GM19351 (cell line): ENCODE data around the gene GABRR2.
"Not testable (repeated sequence)": the region's sequence is repeated elsewhere in the genome, so short reads cannot be mapped to it uniquely, and the experiment has no call there.

ENCODE experiments used
- ATAC-seq: cut with Tn5 transposase; IDR thresholded peaks from one replicate; pipeline ENCODE4 v1.9.1; 2021; ENCODE audit warnings: mild to moderate bottlenecking, moderate library complexity; ENCODE audit not compliant: unreplicated experiment

GABRR2 gene

GRCh38 chr6:89295981-89296380 lies 19.1 kb downstream of the GABRR2 start:
- ATAC-seq = no peak

- not testable (repeated sequence) for ATAC-seq
Observed at GRCh38 chr6:89295116-89295515, 20.0 kb downstream of the GABRR2 start.

- no peak for ATAC-seq
Observed at GRCh38 chr6:89291256-89291819, 23.8 kb downstream of the GABRR2 start.

- ATAC-seq = no peak
Observed at GRCh38 chr6:89290401-89291155, 24.5 kb downstream of the GABRR2 start.

DNA sequence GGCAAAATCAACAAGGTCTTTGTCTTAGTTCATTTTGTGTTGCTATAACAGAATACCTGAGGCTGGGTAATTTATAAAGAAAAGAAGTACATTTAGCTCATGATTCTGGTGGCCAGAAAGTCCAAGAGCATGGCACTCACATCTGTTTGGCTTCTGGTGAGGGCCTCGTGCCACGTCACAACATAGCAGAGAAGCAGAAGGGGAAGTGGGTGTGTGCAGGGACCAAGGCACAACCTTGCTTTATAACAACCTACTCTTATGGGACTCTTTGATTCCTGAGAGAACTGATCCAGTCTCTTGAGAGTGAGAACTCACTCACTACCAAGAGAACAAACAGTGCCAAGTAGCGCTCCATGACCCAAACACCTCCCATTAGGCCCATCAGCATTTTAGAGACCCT lies 25.4 kb downstream of the GABRR2 start:
- no peak for ATAC-seq

DNA sequence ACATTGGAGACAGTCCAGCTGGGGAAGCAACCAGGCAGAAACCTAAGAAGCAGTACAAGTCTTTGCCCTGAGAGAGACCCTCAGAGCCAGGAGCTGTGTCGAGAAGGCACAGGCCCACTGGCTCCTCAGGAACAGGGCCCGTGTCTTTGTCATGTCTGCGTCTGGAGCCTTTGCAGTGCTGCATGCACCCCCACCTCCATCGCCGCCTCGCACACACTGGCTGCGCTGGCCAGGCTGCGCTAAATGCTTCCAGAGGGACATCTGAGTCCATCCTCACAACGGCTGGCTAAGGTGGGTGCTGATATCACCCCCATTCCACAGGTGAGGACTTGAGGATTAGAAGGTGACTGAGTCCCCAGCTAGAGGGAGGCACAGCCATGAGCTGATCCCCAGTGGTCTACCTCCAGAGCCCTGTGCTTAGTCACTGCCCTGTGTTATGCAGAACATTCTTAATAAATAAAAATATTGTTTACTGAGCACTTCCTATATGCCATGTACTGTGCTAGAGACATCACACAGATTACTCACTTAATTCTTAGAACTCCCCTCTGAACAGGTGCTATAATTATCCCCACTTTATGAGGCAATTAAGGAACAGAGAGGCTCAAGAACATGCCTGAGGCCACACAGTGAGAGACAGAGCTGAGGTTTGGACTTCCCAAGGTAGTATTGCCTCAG lies 27.6 kb downstream of the GABRR2 start:
- ATAC-seq = no peak

DNA sequence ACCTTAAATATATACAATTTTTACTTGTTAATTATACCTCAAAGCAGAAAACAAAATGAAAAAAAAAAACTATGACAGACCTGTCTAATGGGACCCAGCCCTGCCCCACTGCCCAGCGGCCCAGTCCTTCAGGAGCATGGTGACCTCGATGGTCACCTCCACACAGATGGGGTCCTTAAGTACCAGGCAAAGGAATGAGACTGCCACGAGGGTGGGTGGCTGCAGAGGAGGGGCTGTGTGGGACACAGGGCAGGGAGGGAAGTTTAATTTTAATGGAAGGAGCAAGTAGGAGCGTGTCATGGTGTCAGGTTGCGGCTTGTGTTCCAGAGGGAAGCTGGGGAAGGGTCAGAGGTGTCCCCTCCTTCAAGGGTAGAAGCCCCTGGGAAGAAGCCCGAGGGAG lies 28.6 kb downstream of the GABRR2 start:
- no peak for ATAC-seq

DNA sequence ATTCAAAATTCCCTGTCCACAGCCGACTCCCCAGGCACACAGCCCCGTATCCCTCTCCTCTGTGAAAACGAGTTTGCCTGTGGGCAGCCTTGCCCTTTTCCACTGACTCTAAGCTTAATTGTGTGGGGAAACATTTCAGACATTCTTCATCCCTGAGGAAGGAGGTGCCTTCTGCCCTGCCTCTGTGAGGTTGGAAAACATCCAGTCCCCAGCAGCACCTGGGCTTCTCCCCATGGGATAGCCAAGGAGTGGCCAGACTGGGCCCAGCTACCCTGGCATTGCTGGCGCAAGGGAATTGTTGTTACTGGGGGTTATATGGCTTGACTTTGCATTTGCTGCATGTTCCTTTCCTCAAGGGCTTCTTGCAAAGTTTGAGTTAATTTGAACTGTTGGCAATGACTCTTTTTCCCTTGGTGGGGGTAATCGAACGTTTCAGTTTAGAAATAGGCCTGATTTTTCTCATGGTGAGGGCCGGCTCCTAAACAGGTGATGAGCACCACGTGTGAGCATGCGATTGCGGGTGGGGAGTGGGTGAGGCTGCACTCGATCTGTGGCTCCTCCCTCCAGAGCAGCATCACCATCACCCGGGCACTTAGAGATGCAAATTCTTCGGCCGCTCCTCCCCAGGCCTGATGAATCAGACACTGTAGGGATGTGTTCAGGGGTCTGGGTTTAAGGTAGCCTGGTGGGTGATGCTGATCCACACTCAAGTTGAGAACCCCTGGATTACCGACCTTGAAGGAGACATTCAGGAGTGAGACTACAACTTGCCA lies 29.9 kb downstream of the GABRR2 start:
- no peak for ATAC-seq

DNA sequence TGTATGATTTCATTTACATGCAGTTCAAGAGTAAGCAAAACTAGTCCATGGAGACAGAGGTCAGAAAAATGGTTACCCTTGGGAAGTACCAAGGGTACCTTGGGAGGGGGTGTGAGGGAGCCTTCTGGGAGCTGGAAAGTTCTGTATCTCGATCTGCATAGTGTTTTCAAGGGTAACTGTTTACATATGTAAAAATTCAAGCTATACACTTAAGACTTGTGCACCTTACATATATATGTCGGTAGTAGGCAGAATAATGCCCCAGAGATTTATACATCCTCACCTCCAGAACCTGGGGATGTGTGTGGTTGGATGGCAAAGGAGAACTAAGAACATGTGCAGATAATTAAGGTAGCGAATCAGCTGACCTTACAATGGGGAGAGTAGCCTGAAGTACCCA lies 31.0 kb downstream of the GABRR2 start:
- ATAC-seq = no peak

DNA sequence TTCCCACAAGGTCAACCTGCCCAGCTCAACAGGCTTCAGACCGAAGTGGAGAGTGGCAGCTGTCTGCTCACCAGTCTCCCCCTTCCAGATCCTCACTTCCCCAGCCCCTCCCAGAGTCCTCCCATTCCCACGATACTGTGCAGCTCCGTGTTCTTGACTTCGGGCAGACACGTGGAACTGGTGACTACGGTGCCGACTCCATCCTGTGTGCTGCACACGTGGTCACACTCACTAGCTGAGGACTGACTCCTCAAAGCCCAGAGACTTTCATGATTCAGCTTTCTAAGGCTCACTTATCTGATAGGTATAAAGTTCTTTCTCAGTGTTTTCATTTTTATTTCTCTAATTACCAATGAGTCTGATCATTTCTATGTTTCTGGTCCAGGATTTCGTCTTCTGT lies 32.4 kb downstream of the GABRR2 start:
- no peak for ATAC-seq

- ATAC-seq = peak; percentile 100
Observed at GRCh38 chr6:89281779-89282246, 33.3 kb downstream of the GABRR2 start.

DNA sequence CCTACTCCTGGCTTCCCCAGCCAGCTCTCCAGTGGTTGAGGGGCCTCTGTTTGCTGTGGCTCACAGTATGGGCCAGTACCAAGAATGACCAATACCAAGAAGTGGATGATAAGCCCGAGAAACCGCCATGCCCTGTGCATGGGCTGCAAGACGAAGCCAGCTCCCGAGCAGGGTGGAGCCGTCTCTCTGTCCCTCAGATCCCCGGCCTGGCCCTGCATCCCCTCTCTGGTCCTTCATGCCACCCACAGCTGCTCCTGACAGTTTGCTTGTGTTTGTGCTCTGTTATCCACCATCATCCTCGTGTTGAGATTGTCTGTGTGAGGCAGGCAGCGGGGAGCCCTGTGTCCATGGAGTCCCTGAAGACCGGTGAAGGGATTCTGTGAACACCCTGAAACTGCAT lies 36.1 kb downstream of the GABRR2 start:
- ATAC-seq = no peak

- no peak for ATAC-seq
Observed at GRCh38 chr6:89275900-89276299, 39.2 kb downstream of the GABRR2 start.

DNA sequence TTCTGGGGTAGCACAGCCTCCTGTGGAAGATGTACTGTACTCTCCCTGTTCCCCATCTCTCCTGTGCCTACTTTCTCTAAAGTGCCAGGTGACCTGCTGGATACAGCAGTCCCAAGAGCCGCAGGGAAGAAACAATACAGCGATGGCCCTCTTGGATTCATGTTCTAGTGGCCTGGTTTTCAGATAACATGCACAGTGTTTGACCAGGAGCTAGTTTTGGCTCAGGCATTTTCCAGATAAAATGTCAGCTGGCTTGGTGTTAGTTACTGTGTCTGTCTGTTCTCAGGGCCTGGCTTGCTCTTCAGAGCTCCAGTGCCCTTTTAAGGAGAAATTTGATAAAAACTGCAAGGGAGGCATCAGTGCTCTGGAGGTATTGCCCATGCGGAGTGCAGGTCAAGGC lies 41.3 kb downstream of the GABRR2 start:
- ATAC-seq = no peak

DNA sequence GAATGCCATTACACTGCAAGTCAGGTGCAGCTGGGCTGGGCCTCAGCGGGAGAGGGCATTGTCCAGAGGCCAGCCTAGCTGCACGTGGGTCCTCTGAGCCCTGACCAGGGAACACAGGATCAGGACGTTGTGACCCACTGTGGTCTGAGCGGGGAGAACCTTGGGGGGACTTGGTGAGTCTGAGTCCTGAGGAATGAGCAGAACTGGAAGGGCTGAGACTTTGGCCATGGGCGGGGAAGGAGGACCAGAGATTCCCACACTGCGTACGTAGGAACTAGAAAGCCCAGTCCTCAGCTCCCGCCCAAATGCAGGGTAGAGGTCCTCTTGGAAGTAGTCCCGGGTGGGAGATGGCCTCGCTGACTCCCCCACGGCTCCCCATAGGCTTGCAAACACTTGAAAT lies 42.5 kb downstream of the GABRR2 start:
- ATAC-seq = no peak

GRCh38 chr6:89270951-89271721 lies 44.0 kb downstream of the GABRR2 start:
- ATAC-seq = peak; percentile 73

DNA sequence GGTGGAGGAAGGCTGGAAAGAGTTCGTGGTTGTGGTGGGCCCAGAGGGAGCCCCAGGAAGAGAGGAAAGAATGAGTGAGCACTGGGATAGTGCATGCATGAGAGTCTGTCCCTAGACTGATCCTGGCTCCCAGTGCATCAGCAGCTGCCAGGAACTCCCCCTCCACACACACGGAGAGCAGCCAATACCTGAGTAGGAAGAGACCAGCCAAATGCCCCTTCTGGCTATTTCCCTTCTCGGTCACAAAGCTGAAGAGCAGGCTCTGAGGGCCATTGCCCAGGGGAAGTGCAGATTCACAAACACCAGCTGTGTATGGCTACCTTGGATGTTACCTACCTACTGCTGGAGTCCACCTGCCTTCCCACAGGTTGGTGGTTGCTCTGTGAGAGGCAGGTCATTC lies 45.1 kb downstream of the GABRR2 start:
- ATAC-seq = no peak

- ATAC-seq = no peak
Observed at GRCh38 chr6:89269252-89269651, 45.8 kb downstream of the GABRR2 start.

GRCh38 chr6:89268776-89269175 lies 46.3 kb downstream of the GABRR2 start:
- ATAC-seq = no peak

DNA sequence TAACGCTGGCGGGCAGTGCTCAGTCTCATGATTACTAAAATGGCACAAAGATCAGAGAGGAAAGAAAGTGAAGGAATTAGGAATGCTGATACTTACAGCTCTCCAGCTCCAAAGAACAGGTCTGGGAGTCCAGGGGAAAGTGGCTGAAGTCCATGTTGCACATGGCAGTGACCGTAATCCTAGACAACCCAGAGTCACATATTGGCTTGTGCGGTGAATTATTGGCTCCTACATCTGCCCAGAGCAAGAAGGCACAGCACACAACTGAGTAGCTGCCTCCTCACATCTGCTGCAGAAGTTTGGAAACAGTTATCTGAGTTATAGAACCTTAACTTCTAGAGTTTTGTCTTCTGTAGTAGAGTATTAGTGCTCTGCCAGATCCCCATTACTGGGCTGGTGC lies 47.2 kb downstream of the GABRR2 start:
- ATAC-seq = no peak

DNA sequence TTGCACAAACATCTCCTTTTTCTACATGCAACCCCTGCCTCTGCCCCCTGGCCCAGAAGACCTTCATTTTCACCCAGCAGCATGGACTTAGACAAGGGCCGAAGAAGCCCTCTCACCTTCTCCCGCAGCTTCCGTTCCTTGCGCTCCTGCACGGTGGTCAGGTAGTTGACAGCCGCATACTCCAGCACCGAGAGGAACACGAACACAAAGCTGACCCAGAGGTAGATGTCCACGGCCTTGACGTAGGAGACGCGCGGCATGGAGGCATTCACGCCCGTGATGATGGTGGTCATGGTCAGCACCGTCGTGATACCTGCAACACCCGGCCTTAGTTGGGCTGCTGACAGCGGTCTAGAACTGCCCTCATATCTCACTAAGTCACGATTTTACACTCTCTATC lies 50.8 kb downstream of the GABRR2 start:
- no peak for ATAC-seq
